Esophagus muscularis mucosa (tissue), 4 donors: Measurements from ENCODE around the gene ANTKMT.

ENCODE experiments used
- CTCF ChIP-seq, 3 experiments: fragments of 200-600 bp in 2 of 3; fragments of 450-650 bp in 1 of 3; sonication (generic) in 2 of 3; IDR thresholded peaks; one replicate each; pipeline ENCODE4 v1.5.1; 2017 to 2019; ENCODE audit warnings: antibody characterized with exemption in 3 of 3, mild to moderate bottlenecking in 2 of 3, moderate library complexity in 1 of 3
- EP300 ChIP-seq: sonication (generic); formaldehyde crosslinking; IDR thresholded peaks from one replicate; pipeline ENCODE4 v1.6.1; 2017; ENCODE audit warnings: antibody characterized with exemption
- POLR2A ChIP-seq: fragments of 450-650 bp; IDR thresholded peaks from one replicate; pipeline ENCODE4 v1.6.1; 2017; ENCODE audit warnings: antibody characterized with exemption, moderate library complexity, mild to moderate bottlenecking, low read depth
- POLR2AphosphoS5 ChIP-seq, 2 donors: sonication (generic); formaldehyde crosslinking; IDR thresholded peaks; one replicate each; pipeline ENCODE4 v1.6.1; 2017; ENCODE audit warnings: antibody characterized with exemption in 2 of 2

GRCh38 chr16:725041-725376 is 4.1 kb downstream of the ANTKMT start:
- no peak for TF ChIP-seq CTCF (IDR thresholded peaks at IDR 0.05)
- TF ChIP-seq POLR2A: no peak
- TF ChIP-seq EP300: no peak
- no peak for TF ChIP-seq POLR2AphosphoS5 (IDR thresholded peaks at IDR 0.05)
